GM18526 (cell line): ENCODE data around the gene KCNK4.
A peak's percentile ranks its signal among the peaks of the same experiment; 100 is the strongest.

Experiments used
- POLR2A ChIP-seq: IDR thresholded peaks from 3 replicates; pipeline ENCODE4 v1.6.1; 2011; ENCODE audit not compliant: insufficient read length; ENCODE audit errors: extremely low read depth

KCNK4 gene

GRCh38 chr11:64263021-64263946 is 27.8 kb upstream of the KCNK4 start:
- no peak for TF ChIP-seq POLR2A

- TF ChIP-seq POLR2A: no peak
Measured at GRCh38 chr11:64263947-64264317, 27.2 kb upstream of the KCNK4 start.

GRCh38 chr11:64264371-64264852 is 26.7 kb upstream of the KCNK4 start:
- no peak for TF ChIP-seq POLR2A

GRCh38 chr11:64265176-64266160 is 25.6 kb upstream of the KCNK4 start:
- TF ChIP-seq POLR2A: no peak

GRCh38 chr11:64266339-64266738 is 24.8 kb upstream of the KCNK4 start:
- no peak for TF ChIP-seq POLR2A

GRCh38 chr11:64267207-64267945 is 23.7 kb upstream of the KCNK4 start:
- TF ChIP-seq POLR2A: no peak

- TF ChIP-seq POLR2A: no peak
Measured at GRCh38 chr11:64268025-64268892, 22.8 kb upstream of the KCNK4 start.

- TF ChIP-seq POLR2A: no peak
Measured at GRCh38 chr11:64268893-64269539, 22.1 kb upstream of the KCNK4 start.

- TF ChIP-seq POLR2A: peak; percentile 67
Measured at GRCh38 chr11:64269540-64270220, 21.4 kb upstream of the KCNK4 start.

- no peak for TF ChIP-seq POLR2A
Measured at GRCh38 chr11:64275031-64275800, 15.9 kb upstream of the KCNK4 start.

- TF ChIP-seq POLR2A: no peak
Measured at GRCh38 chr11:64275841-64276240, 15.3 kb upstream of the KCNK4 start.
